NCI-H1436 treated with DMSO at 0.1 percent for 48 hours (cell line): Measurements from ENCODE around the gene NQO2.
"Not testable (repeated sequence)": the region's sequence is repeated elsewhere in the genome, so short reads cannot be mapped to it uniquely, and the experiment has no call there.

Experiments used
- DNase-seq: peaks from one replicate; lab custom pipeline; 2025; lab: John Stamatoyannopoulos, UW

NQO2 gene

DNA sequence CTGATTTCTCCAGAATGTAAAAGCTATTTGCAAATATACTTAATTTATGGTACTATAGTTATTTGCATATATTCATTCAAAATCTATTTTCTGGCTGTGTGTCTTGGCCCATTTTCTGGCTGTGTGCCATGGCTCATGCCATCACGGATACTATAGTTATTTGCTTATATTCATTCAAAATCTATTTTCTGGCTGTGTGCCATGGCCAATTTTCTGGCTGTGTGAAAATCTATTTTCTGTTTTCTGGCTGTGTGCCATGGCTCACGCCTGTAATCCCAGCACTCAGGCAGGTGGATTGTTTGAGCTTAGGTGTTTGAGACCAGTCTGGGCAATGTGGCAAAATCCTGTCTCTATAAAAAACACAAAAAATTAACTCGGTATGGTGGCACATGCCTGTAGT is 39.7 kb downstream of the NQO2 start:
- DNase-seq, result no peak

GRCh38 chr6:3041147-3041546 is 41.5 kb downstream of the NQO2 start:
- DNase-seq, result no peak

GRCh38 chr6:3041606-3042005 is 41.9 kb downstream of the NQO2 start:
- no peak for DNase-seq

GRCh38 chr6:3045369-3045768 is 45.7 kb downstream of the NQO2 start:
- no peak for DNase-seq

DNA sequence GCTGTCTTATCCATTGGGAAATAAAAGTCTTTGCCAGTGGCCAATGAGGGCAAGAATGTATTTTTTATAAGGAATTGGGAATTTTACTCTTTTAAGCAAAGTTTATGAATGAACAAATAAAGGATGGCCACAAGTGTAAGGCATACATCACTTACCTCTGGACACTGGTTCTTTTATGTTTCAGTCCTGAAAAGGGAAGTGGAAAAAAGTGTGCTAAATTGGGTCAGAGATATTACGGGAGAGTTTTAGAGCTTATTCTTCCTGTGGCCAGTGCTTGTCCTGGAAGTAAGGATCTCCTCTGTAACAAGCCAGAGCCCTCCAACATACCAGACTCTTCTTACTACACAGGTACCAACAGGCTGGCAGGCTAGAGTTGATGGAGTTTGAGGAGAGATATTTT is 46.1 kb downstream of the NQO2 start:
- DNase-seq, result no peak

DNA sequence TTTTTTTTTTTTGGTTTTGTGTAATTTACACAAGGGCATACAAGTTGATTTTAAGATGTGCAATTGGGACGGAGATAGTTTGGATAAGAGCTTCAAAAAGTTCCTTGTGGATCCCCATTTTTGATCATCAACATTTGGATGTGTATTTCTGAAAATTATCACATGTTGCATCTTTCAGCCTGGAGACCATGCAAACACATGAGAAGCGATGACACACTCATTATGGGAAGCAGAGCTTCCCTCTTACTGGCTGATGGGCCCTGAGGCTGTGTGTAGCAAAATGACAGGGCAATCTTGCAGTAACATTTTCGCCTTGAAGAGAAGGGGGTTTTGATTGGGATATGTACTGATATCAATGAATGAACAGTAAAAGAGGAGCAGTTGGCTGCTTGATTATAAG is 46.6 kb downstream of the NQO2 start:
- DNase-seq, result no peak

DNA sequence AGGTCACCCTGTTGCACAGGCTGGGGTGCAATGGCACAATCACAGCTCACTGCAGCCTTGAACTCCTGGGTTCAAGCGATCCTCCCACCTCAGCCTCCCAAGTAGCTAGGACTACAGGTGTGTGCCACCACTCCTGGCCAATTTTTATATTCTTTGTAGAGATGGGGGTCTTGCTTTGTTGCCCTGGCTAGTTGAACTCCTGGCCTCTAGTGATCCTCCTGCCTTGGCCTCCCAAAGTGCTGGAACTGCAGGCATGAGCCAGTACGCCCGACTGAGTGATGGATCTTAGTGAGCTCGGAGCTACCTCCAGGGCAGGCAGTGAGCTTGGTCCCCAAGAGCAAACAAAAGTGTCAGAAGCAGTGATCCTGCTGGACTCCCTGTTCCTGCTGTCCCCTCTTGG is 48.3 kb downstream of the NQO2 start:
- not testable (repeated sequence) for DNase-seq

GRCh38 chr6:3052481-3053230 is 53.0 kb downstream of the NQO2 start:
- no peak for DNase-seq

DNA sequence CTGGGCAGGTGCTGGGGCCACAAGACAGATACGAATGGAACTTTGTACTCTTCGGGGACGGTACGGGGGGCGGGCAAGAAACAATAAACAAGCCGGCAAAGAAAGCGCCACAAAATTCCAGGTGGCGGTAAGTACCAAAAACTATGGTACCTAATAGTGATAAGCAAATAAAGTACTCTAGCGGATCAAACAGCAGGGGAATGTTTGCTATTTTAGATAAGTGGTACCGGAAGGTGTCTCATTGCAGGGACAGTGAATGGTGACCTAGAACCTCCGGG is 53.5 kb downstream of the NQO2 start:
- DNase-seq, result no peak

- DNase-seq, result peak; percentile 40
These were observed 54.8 kb downstream of the NQO2 start for GRCh38 chr6:3054229-3055157.

DNA sequence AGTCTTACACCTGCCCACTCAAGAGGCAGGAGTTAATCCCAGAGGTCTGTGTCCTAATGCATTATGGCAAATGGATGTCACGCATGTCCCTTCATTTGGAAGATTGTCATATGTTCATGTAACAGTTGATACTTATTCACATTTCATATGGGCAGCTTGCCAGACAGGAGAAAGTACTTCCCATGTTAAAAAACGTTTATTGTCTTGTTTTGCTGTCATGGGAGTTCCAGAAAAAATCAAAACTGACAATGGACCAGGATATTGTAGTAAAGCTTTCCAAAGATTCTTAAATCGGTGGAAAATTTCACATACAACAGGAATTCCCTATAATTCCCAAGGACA is 55.4 kb downstream of the NQO2 start:
- DNase-seq, result not testable (repeated sequence)

DNA sequence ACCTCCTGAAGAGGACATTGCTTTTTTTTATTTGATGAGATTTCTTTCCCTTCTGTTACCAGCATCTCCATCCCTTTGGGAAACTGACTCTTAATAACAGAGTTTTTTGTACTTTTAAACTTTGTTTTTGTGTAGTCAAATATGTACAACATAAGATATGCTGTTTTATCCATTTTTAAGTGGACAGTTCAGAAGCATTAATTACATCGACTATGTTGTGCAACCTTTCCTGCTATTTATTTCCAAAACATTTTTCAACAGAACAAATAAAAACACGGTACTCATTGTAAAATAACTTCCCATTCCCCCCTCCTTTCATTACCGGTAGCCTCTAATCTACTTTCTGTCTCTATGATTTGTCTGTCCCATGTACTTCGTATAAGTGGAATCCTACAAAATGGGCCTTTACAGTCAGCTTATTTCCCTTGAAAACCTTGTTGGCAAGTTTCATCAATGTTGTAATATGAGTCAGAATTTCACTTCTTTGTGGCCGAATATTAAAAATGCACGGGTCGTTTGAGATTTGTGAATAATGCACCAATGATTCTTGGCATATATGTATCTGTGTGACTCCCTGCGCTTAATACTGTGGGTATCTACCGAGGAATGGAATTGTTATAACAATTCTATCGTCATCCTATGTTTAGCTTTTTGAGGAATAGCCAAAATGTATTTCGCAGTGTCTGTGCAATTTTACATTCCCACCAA is 57.5 kb downstream of the NQO2 start:
- DNase-seq, result no peak

DNA sequence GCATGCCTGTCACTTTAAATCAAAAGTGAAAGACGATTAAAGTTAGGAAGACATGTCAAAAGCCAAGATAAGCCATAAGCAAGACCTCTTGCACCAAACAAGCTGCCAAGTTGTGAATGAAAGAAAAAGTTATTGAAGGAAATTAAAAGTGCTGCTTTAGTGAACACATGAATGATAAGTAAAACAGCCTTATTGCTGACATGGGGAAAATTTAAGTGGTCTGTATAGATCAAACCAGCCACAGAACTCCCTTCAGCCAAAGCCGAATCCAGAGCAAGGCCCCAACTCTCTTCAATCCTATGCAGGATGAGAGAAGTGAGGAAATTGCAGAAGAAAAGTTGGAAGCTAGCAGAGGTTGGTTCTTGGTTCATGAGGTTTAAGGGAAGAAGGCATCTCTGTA is 59.3 kb downstream of the NQO2 start:
- no peak for DNase-seq

- not testable (repeated sequence) for DNase-seq
These were observed 60.4 kb downstream of the NQO2 start for GRCh38 chr6:3060092-3060491.

DNA sequence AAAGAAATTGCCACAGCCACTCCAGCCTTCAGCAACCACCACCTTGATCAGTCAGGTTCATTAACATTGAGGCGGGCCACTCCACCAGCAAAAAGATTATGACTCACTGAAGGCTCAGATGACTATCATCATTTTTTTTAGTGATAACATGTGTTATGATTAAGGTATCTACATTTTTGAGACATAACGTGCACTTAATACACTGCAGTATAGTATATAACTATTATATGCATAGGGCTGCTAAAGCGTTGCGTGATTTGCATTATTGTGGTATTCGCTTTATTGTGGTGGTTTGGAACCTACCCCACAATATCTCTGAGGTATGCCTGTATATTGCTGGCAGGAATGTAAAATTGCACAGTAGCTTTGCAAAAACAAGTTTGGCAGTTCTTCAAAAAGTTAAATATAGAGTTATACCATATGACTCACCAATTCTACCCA is 61.8 kb downstream of the NQO2 start:
- DNase-seq, result no peak

GRCh38 chr6:3063340-3063732 is 63.6 kb downstream of the NQO2 start:
- not testable (repeated sequence) for DNase-seq

DNA sequence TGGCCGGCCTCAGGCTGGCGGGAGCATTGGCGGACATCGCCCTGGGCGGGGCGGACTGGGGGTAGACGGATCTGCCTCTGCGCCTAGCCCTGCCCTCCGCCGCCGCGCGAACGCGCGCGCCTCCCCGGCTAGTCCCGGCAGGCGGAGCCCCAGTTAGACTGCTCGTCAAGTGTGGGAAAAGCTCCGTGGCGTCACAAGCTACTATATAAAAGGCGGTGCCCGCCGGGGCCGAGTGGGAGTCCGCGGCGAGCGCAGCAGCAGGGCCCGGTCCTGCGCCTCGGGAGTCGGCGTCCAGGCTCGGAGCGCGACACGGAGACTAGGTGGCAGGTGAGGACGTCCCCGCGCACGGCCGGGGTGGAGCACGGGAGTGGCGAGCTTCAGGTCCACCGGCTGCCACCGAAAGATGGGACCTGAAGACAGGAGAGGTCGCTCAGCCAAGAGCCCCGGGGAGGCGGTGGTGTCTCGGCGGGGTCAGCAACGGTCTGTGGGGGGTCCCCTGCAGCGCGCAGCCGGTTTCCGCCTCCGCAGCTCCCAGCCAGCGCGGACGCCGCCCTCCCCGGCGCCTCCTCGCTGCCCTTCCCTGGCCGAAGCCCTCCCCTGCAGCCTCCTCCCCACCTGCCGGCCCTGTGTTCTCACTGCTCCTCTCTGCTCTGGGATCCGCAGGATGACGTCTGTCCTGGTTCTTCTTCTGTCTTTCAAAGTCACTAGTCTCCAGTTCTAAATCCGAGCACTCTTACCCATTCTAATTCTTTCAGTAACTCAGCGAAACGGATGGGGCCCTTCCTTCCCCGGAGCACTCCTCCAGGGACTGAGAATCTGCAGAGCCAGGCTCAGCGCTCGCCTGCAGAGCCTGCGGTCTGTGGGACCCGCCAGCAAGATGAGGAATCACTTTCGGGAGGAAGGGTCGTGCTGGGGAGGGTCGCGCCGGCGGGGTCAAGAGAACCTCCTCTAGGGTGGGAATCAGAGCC is 64.3 kb downstream of the NQO2 start:
- DNase-seq, result peak; percentile 50

GRCh38 chr6:3068329-3069214 is 68.9 kb downstream of the NQO2 start, which contains the start of gene RIPK1:
Gene RIPK1 (plus strand): TSS chr6:3068494. CDS start chr6:3076824, 8,330 bp downstream.
- DNase-seq, result peak; percentile 31
